Measurements from ENCODE around the gene ATRN. TPM values are rescaled to one million over a fixed set of nuclear protein-coding genes. Genes with fewer than 3 reads are reported as not detected.
"Not testable (repeated sequence)": the region's sequence is repeated elsewhere in the genome, so short reads cannot be mapped to it uniquely, and the experiment has no call there.

Gene ATRN
- total and polyA plus RNA-seq, 7 donors: 1.2 to 16.1 (median 11.4) TPM

DNA sequence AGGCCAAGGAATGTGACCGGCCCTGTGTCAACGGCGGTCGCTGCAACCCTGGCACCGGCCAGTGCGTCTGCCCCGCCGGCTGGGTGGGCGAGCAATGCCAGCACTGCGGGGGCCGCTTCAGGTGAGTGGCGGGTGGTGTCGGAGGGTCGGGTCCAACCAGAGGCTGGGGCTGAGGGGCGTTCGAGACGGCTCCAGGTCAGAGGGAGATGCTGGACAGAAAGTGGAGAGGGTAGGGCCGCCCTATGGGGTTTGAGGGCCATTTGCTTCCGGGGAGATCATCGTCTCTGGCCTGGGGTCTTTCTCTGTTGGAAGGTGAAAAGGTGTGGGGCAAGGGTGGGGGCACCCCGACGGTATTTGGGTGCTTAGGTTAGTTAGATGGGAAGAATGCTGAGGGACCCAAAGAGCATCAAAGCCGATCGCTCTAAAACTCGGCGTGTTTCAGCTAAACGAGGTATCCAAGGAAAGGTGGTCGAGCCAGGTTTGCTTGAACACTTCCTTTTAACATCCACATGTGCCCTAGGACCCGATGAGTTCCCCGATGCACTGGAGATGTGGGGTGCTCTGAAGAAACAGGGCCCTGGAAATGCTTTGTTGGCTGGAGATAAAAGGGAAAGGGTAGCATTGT is 691 bp downstream of the ATRN start:
- DNase-seq: peak; percentile 71
- H3K27ac ChIP-seq: peak overlapping the region; percentile 81 to 88 (median 86)
- TF ChIP-seq EP300 (IDR thresholded peaks at IDR 0.05): no peak
- TF ChIP-seq, protein P1, sequence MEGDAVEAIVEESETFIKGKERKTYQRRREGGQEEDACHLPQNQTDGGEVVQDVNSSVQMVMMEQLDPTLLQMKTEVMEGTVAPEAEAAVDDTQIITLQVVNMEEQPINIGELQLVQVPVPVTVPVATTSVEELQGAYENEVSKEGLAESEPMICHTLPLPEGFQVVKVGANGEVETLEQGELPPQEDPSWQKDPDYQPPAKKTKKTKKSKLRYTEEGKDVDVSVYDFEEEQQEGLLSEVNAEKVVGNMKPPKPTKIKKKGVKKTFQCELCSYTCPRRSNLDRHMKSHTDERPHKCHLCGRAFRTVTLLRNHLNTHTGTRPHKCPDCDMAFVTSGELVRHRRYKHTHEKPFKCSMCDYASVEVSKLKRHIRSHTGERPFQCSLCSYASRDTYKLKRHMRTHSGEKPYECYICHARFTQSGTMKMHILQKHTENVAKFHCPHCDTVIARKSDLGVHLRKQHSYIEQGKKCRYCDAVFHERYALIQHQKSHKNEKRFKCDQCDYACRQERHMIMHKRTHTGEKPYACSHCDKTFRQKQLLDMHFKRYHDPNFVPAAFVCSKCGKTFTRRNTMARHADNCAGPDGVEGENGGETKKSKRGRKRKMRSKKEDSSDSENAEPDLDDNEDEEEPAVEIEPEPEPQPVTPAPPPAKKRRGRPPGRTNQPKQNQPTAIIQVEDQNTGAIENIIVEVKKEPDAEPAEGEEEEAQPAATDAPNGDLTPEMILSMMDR (IDR thresholded peaks at IDR 0.05): no peak
- TF ChIP-seq POLR2AphosphoS5 (IDR thresholded peaks at IDR 0.05): no peak
- TF ChIP-seq POLR2A (IDR thresholded peaks at IDR 0.05): no peak
- peak overlapping the region; percentile 80 to 98 (median 96) for H3K4me3 ChIP-seq
- no peaks in the 10 kb centered on the region for H3K36me3 ChIP-seq
- peaks cover 0 to 29% (median 24%) of the 10 kb centered on the region in 4 donors for H3K4me1 ChIP-seq
- intact Hi-C loops (cut with DNase I): loop anchor here (1.0 kb wide), 1 partner anchor 64 kb away; the partner anchor contains the start of gene DNAAF9
- 1% methylated on average over 30 of the region's 30 CpGs for WGBS, 2 donors
- no peaks in the 10 kb centered on the region for H3K27me3 ChIP-seq
- no peaks in the 10 kb centered on the region for H3K9me3 ChIP-seq

DNA sequence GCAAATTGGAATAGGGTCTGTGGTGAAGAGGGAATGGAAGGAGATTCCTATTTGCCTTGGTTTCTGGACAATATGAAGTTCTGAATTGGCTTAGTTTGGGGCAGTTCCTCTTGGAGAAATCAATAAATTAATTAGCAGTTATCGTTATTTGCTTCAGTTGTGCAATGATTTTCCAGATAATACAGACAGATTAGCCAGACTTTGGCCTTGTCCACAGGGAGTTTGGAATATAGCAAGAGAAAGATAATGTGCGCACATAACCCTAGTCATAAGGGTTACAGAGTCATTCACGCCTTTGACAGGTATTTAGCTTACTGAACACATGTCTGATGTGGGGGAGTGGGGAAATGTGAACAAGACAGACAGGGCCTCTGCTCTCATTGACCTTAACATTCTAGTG is 1.3 kb downstream of the ATRN start:
- peaks cover 0 to 29% (median 24%) of the 10 kb centered on the region in 4 donors for H3K4me1 ChIP-seq
- H3K9me3 ChIP-seq: no peaks in the 10 kb centered on the region
- TF ChIP-seq, protein P1 (IDR thresholded peaks at IDR 0.05): no peak
- no peak for TF ChIP-seq POLR2A (IDR thresholded peaks at IDR 0.05)
- no peak for TF ChIP-seq EP300 (IDR thresholded peaks at IDR 0.05)
- no peak for TF ChIP-seq POLR2AphosphoS5 (IDR thresholded peaks at IDR 0.05)
- H3K27me3 ChIP-seq: no peaks in the 10 kb centered on the region
- no peaks in the 10 kb centered on the region for H3K36me3 ChIP-seq
- no peak overlapping the region for H3K27ac ChIP-seq
- DNase-seq: no peak
- 49 to 75% methylated on average over 3 of the region's 3 CpGs for WGBS, 2 donors
- H3K4me3 ChIP-seq: peak overlapping the region; percentile 80 to 98 (median 96)
- intact Hi-C loops (cut with DNase I): no loop called here

DNA sequence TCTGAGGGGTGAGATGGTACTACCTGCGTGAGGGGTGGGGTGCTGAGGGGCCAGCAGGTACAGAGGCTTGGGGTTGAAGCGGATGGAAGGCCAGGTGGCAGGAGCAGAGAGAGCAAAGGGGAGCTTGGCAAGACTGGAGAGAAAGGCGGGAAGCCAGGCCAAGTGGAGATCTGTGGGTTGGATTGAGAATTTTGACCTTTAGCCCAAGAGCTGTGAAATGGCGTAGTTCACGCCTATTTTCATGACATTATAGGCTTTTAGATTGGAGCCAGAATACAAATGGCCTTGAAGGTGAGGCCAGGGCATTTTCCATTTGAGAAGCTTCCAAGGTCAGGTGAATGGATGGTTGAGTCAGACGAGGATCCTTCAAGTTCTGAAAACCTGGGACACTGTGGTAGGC is 2.5 kb downstream of the ATRN start:
- H3K27me3 ChIP-seq: no peaks in the 10 kb centered on the region
- no peaks in the 10 kb centered on the region for H3K9me3 ChIP-seq
- intact Hi-C loops (cut with DNase I): no loop called here
- TF ChIP-seq, protein P1 (IDR thresholded peaks at IDR 0.05): no peak
- TF ChIP-seq POLR2A (IDR thresholded peaks at IDR 0.05) (no peak), POLR2AphosphoS5 (IDR thresholded peaks at IDR 0.05) (no peak), EP300 (IDR thresholded peaks at IDR 0.05) (no peak)
- 66 to 89% methylated on average over 6 of the region's 6 CpGs for WGBS, 2 donors
- H3K4me3 ChIP-seq: no peak overlapping the region
- peaks cover 0 to 29% (median 24%) of the 10 kb centered on the region in 4 donors for H3K4me1 ChIP-seq
- H3K36me3 ChIP-seq: no peaks in the 10 kb centered on the region
- no peak for DNase-seq
- H3K27ac ChIP-seq: no peak overlapping the region

DNA sequence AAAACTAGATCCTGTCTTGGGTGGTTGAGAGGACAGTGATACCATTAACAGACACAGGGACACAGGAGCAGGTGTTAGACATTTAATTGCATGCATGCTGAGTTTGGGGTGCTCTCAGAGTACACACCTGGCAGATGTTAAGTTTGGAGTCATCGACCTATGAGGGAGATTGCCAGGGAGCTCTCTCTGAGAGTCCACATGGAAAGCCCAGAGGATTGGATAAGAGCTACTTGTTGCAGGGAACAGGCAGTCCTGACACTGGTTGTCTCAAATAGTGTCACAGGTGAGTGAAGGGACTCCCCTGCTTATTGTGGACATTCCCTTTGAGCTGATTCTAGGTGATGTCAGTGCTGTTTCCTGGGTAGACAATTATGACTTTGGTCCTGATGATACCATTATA is 3.1 kb downstream of the ATRN start:
- Histone ChIP-seq H3K9me3 (no peaks in the 10 kb centered on the region), H3K4me1 (peaks cover 0 to 29% (median 24%) of the 10 kb centered on the region in 4 donors), H3K36me3 (no peaks in the 10 kb centered on the region), H3K4me3 (no peak overlapping the region), H3K27ac (no peak overlapping the region), H3K27me3 (no peaks in the 10 kb centered on the region)
- no peak for DNase-seq
- intact Hi-C loops (cut with DNase I): no loop called here
- TF ChIP-seq, protein P1 (IDR thresholded peaks at IDR 0.05): no peak
- no peak for TF ChIP-seq POLR2A (IDR thresholded peaks at IDR 0.05)
- TF ChIP-seq POLR2AphosphoS5 (IDR thresholded peaks at IDR 0.05): no peak
- no peak for TF ChIP-seq EP300 (IDR thresholded peaks at IDR 0.05)
- WGBS, 2 donors: 81 to 90% methylated on average over 1 of the region's 1 CpG

DNA sequence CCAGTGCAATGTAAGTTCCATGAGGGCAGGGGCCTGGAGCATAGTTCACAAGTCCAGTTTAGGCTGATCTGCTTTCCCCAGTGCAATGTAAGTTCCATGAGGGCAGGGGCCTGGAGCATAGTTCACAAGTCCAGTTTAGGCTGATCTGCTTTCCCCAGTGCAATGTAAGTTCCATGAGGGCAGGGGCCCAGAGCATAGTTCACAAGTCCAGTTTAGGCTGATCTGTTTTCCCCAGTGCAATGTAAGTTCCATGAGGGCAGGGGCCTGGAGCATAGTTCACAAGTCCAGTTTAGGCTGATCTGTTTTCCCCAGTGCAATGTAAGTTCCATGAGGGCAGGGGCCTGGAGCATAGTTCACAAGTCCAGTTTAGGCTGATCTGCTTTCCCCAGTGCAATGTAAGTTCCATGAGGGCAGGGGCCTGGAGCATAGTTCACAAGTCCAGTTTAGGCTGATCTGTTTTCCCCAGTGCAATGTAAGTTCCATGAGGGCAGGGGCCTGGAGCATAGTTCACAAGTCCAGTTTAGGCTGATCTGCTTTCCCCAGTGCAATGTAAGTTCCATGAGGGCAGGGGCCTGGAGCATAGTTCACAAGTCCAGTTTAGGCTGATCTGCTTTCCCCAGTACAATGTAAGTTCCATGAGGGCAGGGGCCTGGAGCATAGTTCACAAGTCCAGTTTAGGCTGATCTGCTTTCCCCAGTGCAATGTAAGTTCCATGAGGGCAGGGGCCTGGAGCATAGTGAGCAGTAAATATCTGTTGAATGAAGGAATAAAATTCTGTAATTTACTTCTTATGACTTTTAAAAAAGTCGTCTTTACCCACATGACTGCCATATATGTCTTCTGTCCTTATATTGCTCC is 6.4 kb downstream of the ATRN start:
- 28 to 85% methylated on average over 1 of the region's 1 CpG for WGBS, 2 donors
- H3K27ac ChIP-seq; DNase-seq; H3K9me3 ChIP-seq; H3K4me3 ChIP-seq; H3K27me3 ChIP-seq; intact Hi-C loops (cut with DNase I); H3K36me3 ChIP-seq: not testable (repeated sequence)
- H3K4me1 ChIP-seq: peaks cover 0 to 17% (median 16%) of the 10 kb centered on the region in 4 donors

All from sigmoid colon (tissue), 7 donors.